ENCODE measurements around the gene PALLD.

The PALLD gene

DNA sequence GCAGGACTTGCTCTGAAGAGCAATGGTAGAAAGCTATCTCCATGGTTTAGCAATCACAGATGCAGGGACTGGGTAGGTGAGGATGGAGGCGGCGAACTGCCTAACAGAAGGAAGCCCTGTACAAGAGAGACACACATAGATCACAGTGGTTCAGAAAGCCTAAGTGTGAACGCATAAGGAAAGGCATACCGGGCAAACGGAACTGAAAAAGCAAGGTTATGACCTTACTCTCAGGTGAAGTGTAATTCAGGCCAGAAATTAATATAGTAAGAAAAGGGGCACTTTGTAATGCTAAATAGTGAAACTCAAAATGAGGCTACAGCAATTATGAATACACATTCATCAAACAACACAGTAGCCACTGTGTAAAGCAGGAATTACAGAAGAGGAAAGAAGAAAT is 126.6 kb downstream of the PALLD start:
- DNase-seq = no peak

DNA sequence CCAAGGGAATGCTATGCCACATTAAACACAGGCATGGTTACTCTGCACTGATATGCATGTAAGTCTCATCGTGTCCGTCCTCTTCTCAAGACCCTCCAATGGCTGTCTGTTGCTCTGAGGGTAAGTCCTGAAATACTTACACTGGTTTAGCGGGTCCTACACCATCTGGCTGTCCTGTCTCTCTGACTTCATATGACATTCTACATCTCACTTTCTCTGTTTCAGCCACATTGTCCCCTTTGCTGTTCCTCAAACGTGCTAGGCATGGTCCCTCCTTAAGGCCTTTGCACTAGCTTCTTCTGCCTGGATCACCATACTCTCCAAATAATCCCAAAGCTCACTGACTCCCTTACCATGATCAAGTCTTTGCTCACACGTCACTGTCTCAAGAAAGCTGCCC is 131.4 kb downstream of the PALLD start:
- no peak for DNase-seq

DNA sequence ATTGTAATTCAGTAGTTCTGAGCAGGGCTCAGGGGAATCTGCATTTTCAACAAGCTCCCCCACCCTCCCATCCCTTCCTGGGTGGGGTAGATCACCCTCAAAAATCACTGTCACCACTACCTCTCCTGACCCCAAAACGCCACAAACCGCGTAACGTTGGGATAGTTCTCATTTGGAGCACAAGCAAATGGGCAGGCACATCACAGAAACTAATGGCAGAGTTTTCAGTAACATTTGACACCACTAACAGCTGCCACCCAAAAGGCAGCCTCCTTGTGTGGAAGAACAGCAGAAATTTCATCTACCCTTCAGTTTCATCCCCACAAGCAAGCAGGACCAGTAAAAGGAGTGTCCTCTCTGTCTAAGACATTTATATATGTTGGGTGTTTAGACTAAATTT is 132.7 kb downstream of the PALLD start:
- DNase-seq = no peak

DNA sequence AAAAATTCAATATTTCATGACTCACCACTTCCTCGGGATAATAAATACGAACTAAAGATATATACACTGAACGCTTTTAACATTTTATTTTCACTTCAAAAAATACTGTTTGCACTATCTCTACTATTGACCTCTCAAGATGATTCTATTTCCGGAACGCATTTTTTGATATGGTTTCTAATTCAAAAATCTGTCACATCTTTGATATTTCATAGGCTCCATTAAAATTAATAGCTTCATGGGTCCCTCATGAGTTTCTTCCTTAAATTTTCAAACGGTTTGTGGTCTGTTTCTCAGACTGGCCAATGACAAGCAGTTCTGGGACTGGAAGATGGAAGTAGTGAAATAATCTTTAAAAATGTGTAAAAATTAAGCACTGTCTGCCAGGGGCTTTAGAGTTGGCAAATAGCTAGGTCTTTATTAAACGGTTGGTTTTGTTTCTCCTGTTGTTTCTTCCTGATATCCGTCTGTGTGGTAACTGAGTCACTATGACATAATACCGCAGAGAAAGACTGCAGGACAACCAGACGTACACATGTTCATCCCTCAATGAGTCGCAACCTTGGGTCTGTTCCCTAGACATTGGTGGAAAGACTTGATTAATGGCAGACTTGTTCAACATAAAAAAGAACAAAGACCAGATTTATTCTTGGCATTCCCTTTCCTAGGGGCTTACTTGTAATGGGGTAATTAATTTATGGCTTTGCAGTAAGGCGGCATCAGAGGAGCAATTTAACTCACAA is 133.8 kb downstream of the PALLD start:
- DNase-seq = no peak

DNA sequence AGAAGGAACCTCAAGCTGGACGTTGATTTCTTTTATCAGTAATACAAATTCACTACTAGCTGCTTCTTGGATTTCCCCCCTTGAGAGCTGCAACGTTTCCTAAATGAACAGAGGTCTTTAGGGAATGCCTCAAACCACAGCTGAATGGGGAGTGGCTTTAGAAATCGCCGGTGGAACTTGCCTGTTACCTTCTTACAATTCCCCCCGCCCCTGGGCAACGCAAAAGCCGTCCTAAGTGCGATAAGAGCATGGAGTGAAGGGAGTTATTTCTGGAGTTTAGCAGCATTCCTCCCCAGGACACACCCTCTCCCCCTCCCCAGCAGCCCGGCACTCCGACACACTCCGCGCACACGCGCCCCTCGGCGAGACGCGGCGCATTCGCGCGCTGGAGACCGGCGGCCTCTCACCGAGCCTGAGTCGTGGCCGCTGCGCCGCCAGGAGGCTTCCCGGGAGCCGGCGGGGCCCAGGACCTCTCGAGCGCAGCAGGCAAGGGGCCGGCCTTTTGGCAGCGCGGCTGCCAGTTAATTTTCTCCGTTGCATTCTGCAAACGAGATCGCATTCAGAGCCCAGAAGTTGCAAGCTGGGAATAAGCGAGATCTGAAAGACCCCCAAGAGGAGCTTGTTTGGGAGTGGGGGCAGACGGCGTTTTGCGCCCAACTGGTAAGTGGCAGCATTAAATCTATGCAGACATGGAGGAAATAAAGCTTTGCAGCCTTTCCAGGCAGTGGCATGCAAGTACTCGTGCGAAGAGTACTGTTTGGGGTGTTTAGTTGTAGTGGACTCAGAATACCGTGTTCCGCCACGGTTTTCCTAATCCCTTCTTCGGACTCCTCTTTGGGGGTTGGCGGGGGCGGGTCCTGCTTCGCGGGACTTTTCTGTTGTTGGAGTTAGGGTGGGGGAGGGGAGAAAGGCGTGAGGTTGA is 134.7 kb downstream of the PALLD start:
- peak in 1 of 2 donors; percentile 29 for DNase-seq

DNA sequence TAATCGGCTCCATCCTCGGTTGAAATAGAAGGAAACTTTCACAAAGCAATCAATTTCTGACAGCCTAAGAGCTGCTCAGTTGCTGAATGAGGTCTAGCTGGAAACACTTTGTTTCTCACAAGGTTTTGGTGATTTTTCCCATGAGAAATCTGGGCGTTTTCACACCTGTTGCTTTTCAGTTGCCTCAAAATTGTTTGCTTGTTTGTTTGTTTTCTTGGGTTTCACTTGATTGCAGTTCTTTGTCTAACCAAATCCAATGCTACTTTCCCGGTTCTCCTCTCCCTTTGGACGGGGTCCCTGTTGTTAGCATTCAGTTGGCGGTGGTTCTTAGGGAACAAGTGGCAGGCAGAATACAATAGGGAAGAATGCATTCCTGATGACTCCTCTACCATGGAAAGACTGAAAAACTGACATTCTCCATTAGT is 135.5 kb downstream of the PALLD start:
- no peak for DNase-seq

DNA sequence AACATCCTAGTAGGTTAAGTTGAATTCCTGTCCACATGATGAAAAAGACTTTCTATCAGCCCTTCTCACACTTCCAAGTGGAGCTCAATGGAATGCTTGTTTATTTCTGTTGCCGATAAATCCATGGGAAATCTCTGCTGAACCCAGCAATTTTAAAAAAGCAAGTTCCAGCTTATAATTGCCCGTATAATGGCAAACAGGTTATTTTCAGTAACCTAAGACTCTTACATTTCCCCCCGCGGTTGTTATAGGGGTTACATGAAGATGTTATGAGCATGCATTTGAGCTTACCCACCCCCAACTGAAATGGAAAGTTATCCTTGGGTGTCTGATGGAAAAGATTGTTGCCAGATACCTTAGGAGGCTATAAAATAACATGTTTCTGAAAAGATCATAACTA is 136.2 kb downstream of the PALLD start:
- no peak for DNase-seq

DNA sequence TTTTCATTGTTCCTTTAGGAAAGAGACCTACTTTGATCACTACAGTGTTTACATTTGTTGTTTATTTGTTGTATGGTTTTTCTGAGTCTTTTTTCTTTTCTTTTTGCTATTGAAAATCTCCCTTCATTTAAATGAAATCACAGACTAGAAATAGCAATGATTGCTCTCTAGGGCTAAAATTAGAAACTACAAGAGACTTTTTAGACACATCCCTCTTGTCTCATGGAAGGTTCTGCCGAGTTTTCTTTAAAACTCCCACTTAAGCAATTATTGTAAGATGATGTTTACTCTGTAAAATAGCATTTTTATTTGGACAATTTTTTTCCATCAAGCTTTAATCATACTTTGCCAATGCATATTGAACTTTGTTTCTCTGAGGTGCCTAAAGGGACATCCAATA is 136.6 kb downstream of the PALLD start:
- no peak for DNase-seq

DNA sequence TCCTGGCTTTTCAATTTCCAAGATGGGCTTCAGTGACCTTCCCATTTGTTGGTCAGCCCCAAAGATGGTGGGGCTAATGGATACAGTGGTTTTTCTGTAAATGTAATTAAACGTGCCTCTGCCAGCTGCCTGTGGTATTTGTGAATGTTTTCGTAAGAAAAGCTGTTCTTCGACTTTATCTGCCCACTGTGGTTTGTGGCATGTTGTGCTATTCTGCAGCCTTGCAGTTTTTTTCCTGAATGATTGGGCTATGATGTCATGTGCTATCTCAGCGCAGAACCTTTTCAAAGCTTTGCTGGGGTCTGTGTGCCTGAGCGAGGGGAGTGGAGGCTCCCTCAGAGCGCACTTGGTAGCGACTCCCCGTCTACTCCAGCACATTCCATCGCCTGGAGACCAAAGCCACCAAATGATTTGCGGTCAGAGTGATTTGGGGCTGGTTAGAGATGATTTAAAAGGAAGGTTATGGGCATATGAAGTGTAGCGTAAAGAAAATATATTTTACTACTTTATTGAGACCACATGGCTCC is 137.5 kb downstream of the PALLD start:
- DNase-seq = no peak

DNA sequence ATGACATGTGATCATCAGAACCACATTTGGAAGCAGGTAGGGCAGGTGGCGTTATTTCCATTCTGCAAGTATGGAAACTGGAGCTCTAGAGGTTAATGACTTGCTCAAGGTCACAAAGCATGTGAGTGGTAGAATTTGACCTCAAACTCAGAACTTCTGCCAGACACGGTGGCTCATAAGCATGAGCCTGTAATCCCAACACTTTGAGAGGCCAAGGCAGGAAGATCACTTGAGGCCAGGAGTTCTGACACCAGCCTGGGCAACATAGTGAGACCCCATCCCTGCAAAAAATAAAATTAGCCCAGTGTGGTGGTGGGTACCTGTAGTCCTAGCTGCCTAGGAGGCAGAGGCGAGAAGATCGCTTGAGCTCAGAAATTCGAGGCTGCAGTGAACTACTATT is 139.2 kb downstream of the PALLD start:
- no peak for DNase-seq

DNA sequence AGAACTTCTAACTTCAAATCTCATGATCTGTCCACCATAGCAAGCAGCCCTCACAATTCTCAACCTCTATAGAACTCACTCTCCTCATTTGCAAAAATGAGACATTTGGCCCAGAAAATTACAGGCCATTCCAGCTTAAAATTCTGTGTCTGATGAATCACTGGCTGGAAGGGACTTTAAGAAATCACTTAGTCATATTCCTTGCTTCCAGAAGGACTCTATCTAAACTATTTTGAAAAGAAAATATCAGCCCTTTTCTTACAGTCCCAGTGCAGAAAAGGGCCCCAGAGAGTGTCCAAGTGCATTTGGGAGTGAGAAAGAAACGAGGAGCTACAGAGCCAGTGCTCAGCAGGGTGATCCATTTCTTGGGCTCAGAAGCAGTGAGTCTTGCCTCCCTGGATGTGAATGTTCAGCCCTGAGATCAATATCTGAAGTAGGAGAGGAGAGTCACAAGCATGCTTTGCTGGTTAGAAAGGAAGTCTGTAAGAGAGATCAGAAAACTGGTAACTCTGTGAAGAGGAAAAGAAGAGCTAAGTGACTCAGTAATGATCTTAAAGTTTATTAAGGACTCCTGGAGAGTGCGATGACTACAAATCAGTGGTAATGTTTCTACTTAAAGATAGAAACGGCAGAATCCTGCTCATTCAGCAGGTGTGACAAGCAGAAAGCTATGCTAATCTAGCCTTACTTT is 139.8 kb downstream of the PALLD start:
- DNase-seq = no peak

DNA sequence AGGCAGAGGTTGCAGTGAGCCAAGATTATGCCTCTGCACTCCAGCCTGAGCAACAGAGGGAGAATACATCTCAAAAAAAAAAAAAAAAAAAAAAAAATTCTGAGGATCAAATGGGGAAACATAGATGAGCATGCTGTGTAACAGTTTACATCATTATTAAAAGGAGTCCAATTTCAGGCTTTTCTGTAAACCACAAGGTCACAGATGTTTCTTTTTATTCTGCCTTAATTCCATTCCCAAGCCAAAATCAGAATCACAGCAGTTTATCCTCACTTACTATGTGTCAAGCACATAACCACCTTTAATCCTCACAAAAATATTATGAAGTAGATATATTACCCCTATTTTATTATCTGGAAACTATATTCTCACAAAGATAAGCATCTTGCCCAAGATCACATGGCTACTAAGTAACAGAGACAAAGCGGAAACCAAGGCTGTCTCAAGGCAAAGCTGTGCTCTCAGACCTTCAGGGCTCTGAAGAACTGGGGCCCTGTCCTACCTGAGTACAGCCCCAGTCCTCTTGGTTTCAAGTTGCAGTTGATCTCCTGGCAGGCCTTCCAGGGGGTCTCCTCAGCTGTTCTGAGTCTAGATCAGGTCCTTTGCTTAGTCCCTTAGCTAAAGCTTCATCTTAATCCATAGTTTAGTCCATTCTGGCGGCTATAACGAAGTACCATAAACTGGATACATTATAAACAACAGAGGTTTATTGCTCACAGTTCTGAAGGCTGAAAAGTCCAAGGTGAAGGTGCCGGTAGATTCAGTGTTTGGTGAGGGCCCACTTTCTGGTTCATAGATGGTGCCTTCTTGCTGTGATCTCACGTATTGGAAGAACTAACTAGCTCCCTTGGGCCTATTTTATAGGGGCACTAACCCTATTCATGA is 141.3 kb downstream of the PALLD start:
- no peak for DNase-seq

DNA sequence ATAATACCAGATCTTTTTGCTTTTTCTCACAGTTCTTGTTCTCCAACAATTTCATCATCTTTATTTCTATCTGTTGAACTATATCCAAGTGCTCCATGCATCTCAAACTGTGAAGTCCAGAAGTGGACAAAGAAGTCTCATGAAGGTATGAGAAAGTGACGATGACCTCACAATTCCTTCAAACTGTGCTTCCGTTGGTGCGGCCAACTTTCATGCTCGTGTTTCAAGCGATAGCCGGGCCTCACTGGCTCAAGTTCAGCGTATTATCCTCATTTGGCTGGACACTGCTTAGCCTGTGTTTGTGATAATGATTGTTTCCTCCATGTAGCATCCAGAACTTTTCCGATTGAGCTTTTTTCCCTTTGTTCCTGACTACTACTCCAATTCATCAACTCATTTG is 143.1 kb downstream of the PALLD start:
- no peak for DNase-seq

DNA sequence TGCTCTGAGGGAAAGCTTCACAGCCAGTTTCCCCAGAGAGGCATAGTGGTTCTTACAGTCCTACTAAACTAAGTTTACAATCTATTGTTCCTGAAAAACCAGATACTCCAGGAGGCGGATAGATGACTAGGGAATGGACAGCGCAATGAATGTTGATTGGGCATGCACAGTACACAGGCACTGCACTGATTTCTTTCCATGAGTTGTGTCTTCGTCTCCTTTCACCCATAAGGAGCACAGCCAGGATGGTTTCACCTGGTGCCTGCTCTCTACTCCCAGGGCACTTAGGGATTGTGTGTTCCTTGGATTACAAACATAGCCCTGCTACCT is 144.9 kb downstream of the PALLD start:
- DNase-seq = no peak

DNA sequence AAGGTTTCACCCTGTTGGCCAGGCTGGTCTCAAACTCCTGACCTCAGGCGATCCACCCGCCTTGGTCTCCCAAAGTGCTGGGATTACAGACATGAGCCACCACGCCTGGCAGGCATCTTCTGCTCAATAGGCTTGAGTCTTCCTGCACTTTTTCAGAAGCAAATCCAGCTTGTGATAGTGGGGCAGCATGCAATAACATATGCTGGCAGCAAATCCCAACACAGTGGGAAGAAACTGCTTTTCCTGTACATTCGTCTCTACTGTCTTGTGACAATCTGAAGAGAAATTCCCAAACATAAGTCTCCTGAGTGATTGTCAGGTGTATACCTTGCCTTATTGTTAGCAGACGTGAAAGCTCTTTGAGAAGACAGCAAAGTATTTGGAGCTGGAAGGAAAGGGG is 145.7 kb downstream of the PALLD start:
- no peak for DNase-seq

DNA sequence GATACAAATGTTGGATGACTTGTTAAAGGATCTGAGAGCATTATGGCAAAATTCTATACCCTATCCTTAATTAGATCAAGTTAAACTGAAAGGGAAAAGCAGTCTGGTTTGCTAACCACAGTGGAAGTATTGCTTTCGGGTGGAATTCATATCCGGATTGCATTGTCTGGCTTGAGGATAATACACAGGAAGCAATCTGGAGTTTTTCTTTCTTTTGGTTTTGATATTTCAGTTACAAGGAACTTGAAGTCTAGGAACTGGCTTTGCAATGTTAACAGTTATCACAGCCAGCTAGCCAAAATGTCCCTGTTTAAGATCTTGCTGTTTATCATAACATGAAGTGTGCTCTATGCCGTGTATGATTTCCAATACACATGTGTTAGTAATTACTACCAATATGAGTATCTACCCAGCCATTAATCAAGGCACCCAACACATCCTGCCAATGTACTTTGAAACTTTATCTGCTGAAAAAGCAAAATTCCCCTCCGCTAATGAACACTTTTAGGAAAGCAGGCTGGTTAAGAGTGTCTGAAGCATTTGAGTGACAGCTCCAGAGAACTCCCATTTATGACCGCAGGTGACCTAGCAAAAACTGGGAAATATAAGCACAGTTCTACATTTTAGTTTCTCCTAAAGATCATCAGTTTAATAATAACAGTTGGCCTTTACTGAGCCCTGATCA is 146.4 kb downstream of the PALLD start:
- DNase-seq = no peak

DNA sequence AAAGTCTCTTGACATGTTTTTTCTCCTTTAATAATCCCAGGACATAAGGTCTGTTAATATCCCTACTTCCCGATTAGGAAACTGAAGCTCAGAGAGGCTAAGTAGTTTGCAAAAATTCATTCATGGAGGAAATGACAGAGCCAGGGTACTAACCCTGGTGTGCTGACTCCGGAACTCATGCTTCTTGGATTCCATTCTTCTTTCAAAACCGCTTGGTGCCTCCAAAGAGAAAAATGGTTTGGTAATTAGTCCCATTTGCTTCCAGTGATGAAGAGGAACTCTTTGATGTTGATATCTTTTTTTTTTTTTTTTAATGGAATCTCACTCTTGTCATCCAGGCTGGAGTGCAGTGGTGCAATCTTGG is 146.9 kb downstream of the PALLD start:
- DNase-seq = no peak

DNA sequence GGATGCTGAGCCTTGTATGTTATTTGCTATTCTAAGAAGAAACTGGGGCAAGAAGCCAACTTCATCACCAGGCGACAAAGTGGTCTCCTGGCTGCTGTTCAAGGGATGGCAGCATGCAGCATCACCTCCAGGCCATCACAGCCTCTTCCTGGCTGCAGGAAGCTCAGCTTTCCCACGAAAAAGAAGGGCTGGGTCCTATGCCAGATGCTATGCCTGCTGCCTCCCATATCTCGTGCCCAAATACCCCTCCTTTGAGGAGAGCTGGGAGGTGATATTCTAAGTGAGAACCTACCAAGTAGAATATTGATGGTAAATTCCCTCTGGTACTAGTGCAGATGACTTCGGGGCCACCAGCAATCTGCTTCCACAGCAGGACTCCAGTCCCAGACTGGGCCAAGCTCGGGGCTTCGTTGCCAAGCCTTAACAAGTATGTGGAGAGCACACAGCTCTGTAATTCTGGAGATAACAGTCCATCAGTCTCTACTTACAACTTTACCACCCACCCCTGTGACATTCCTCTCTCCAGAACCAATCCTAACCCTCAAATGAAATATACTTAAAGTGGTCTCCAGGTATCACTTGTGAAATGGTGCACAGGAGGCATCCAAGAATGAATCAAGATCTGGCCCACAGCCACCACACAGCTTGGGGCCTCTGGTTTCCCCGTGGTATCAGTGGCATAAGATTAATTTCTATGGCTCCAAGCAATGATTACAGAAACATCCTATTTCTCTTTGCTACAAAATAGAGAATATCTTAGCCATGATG is 149.3 kb downstream of the PALLD start:
- DNase-seq = no peak

DNA sequence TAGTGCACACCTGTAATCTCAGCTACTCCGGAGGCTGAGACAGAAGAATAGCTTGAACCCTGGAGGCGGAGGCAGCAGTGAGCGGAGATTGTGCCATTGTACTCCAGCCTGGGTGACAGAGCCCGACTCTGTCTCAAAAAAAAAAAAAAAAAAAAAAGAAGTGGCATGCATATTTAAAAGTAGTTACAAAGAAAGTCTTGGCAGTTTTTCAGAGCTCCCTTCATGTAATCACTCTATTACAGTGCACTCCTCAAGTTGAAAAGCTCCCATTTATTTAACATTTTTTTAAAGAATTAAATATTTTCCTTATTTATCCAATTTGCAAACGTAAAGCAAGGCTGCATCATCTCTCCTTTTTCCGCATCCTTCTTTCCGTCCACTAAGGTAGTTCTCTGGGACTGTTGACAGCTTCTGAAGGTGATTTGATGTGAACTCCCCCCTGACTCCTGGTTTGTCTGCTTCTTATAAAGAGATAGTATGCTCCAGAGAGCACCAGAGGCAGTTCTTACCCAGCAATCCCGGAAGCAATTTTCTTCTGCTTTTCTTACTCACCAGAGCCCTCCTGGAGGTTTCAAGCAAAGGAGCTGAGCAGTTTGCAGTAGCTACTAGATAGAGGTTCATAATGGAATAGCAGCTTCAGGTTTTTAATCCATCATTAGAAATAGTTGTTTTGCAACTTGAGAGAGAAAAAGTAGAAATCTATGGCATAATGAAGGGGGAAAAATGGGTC is 151.0 kb downstream of the PALLD start:
- no peak for DNase-seq

DNA sequence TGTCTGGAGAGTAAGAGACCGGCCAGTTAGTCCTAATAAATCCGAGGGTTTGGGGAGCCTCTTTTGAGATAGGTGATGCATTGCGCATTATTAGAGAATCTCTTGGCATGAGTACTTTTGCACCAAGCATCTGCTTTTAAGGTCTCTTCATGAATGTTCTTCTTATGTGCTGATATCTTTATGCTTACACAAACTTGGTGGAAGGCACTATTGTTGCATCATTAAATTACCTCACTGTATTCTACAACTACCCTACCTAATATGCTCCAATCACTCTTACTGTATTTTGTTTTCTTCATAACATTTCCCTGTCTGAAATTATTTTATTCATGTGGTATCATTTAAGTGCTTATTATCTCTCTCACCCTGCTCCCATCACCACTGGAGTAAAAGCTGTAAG is 151.6 kb downstream of the PALLD start:
- no peak for DNase-seq
